Measurements from ENCODE around the gene DDX31.
A peak's percentile ranks its signal among the peaks of the same experiment; 100 is the strongest.
"Not testable (repeated sequence)": the region's sequence is repeated elsewhere in the genome, so short reads cannot be mapped to it uniquely, and the experiment has no call there.

Gene DDX31

GRCh38 chr9:132575005-132575609 lies 94.7 kb downstream of the DDX31 start:
- peak; percentile 12 for DNase-seq

- DNase-seq = no peak
These were observed 96.9 kb downstream of the DDX31 start for GRCh38 chr9:132572921-132573320.

DNA sequence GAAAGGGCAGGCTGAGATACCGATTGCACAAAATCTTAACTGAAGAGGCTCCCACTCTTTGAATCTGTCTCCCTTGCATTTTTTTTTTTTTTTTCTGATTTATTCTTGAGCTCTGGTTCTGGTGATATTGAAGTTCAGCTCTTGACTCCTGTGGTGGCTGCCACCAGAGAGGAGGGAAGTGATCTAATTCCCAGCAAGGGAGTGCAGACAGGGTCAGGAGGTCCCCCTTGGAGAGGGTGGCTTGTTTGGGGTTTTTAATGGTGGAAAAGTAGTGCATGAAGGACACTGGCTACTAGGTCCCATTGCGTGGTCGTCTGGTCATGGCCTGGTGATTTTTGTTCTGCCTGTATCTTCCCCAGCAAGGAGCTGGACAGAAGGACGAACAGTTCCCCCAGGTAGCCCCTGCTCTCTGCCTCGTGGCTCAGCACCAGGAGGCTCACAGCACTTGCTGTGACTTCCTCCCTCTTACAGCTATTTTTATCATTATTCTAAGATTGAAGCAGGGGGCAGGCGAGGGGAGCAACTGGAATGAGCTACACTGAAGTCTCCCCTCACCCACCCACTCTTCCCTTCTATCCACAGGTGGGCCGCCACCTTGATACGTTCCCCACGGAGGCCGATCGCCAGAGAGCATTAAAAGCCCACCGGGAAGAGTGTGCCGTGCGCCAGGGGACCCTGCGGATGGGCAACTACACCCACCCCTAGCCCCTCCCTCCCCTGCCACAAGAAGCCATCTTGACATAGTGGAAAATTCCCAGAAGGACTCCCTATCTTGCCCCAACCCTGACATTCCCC lies 97.8 kb downstream of the DDX31 start:
- DNase-seq = no peak

- not testable (repeated sequence) for DNase-seq
These were observed 101.0 kb downstream of the DDX31 start for GRCh38 chr9:132568787-132569186.

- DNase-seq = no peak
These were observed 105.3 kb downstream of the DDX31 start for GRCh38 chr9:132564526-132564925.

DNA sequence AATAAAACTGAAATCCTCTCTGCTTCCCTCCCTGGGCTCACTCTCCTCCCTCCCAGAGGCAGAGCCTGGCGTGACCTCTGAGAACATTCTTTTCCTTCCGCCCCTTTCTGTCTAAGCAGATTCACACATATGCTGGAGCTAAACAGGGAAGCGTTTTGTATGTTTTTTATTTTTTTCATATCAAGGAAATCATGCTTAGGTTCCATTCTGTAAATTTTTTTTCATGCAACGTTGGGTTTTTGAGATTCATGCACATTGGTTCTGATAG lies 107.5 kb downstream of the DDX31 start:
- no peak for DNase-seq

DNA sequence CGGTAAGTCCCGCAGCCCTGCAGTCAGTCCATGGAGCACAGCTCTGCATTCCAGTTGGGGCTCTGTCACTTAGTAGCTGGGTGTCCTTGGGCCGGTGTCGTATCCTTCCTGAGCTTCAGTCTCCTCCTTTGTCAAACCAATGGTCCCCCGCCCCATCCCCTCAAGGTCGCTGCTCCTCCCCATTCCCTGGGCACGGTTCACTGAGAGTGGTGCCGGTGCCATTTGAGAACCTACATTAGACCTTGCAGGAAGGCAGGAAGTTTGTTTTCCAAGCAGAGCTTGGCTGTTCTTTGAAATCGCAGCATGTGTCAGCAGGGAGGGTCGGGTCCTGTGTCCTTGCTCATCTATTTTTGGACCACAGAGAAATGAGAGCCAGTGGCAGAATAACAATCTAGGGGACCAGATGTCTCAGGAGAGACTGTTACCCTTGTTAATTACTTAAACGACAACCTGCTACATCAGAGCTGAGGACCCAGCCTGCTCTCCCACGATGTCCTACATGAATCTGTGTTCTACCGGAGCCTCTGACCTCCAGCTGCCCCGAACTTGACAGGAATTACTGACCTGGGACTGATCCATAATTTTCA lies 109.1 kb downstream of the DDX31 start:
- no peak for DNase-seq

DNA sequence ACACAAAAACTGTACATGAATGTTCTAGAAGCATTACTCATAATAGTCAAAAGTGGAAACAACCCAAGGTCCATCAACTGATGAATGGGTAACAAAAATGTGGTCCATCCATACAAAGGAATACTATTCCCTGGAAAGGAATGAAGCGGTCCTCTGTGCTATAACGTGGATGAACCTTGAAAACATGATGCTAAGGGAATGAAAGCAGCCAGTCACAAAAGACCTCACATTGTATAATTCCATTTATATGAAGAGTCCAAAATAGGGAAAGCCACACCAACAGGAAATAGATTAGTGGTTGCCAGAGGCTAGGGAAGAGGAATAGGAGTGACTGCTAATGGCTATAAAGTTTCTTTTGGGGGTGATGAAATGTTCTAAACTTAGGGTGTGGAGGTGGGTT lies 110.1 kb downstream of the DDX31 start:
- DNase-seq = no peak

- DNase-seq = no peak
These were observed 112.6 kb downstream of the DDX31 start for GRCh38 chr9:132557159-132557558.

- no peak for DNase-seq
These were observed 113.1 kb downstream of the DDX31 start for GRCh38 chr9:132556714-132557113.

DNA sequence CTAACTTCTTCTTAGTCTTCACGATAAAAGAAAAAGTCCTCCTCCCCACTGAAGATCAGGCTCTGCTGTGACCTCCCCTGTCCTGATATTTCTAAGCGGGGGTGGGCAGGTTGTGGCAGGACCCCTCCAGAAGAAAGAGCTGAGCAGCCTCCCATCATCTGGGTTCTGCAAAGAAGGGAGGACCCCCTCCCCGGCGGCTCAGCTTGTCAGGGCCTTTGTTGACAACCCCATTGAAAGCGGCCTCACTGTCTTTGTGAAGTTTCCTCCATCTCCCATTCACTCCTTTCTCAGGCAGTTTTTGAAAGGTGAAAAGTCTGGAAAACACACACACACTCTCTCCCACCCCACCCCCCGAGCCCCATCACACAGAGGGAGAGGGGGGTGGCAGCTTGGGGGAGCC lies 113.5 kb downstream of the DDX31 start:
- DNase-seq = no peak

- DNase-seq = no peak
These were observed 114.3 kb downstream of the DDX31 start for GRCh38 chr9:132555528-132555927.

DNA sequence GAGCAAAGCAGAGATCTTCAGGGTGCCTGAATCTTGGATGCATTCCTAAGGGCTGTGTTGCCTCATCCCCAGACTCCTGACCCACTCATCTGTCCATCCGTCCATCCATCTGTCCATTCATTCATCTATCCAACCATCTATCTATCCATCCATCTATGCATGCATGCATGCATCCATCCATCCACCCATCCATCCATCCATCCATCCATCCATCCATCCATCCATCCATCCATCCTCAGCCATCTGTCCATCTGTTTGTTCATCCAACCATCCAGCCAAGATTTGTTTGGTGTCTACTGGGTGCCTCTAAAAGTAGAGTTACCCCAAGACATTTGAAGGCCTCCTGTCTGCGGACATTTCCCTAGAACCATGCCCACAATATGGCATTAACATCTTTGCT lies 115.0 kb downstream of the DDX31 start:
- DNase-seq = no peak

- no peak for DNase-seq
These were observed 117.7 kb downstream of the DDX31 start for GRCh38 chr9:132552041-132552440.

- no peak for DNase-seq
These were observed 118.2 kb downstream of the DDX31 start for GRCh38 chr9:132551556-132551955.

DNA sequence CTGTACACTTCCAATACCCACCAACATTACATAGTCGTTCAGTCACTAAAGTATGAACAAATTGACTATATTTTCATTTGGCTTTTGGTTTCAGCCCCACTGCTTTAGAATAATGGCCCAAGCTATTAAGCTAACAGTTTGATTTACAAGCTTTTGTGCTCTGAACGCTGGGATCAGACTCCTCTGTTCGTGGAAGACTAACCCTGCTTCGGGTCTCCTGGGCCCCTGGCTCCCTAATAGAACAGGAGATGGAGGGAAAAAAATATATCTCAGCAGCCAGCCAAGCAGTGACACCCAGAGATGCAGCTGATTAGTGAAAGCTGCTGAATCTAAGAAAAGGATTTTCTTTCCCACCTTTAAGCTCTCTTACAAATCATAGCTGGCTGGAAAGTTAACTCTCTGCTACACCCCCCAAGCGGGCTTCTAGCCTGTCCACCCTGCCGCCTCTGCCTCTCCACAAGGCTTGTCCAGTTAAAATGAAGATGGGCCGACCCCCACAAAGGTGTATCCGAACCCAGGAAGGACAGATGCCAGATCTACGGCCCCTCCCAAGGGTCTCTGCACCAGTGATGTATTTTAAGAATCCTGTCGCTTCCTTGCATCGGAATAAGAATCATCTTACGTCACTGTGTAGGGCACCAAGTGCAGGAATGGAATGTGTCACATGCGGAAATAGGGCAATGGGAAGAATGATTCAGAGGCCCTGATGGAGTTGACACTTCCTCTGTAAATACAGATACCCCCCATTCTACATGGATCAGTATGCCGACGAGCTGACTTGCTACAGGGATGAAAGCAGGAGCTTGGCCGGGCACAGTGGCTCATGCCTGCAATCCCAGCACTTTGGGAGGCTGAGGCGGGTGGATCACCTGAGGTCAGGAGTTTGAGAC lies 120.8 kb downstream of the DDX31 start:
- DNase-seq = no peak

- no peak for DNase-seq
These were observed 121.6 kb downstream of the DDX31 start for GRCh38 chr9:132547976-132548730.

- DNase-seq = no peak
These were observed 122.3 kb downstream of the DDX31 start for GRCh38 chr9:132547436-132547835.

- DNase-seq = no peak
These were observed 122.7 kb downstream of the DDX31 start for GRCh38 chr9:132547052-132547431.

DNA sequence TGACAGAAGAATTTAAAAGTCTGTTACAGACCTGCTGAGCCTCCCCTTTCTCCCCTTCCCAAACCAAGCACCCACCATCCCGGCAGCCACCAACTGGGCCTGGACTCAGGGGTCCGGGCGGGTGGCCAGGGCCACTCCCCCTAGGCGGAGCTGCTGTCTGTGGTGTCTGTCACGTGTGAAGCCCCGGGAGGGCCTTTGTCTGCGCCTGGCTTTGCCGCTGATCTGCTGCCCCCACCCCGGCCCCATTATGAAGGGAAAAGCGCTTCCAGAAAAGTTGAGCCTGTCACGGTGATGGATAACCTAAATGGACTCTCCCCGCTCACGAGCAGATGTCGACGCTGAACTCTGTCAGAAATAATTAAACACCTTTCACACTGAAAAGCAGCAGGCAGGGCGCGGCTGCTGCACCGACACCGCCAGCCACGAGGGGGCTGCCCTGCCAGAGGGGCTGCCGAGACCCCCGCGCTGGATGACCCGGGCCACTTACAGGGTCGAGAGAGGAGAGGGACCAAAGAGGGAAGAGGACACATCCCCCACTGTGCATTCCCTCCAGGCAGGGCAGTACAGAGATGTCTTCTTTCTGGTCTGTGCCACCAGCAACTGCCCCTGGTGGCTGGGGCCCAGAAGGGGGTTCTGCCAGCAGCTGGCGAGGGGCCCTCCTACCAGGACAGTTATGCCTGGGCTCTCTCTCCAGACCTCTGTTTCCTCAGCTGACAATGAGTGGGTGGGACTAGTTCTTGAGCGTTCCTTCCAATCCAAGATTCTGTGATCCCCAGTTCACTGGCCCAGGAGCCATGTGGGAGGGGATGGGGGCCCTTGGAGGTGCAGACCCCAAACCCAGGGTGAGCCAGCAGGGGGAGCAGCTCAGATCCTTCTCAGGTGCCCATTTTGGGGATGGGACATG lies 123.4 kb downstream of the DDX31 start:
- no peak for DNase-seq

DNA sequence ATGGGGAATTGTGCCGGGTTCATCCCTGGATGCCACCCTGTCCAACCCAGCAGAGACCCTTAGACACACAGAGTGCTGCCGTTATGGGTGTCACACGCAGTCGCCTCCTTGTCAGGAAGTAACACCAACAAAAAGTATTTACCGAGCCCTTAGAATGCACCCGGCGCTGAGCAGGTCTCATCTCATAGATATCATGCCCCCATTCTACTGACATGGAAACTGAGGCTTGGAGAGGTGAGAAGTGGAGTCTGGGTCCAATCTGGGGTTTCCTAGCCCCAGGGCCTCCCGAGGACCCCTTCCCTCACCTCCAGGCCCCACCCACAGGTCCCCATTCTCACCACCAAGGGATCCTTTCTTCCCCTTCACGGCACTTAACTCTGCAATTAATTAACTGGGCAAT lies 124.2 kb downstream of the DDX31 start:
- no peak for DNase-seq

DNA sequence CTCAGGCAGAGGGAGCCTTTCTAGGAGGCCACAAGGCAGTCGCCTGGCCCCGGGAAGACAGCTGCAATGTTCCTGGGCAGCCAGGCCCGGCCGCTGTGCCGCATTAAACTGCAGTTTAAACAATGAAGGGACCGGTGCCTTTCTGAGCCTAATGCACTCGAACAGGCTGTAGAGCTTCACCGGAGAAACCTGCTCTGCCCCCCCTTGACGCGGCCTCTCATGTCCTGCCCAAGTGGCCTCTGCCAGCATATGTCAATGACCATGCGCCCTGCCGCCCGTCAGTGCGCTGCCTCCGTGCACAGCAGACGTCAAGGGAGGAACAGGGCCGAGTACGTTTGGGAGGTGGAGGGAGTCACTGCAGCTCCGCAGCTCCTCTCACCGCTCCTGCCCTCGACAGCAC lies 125.8 kb downstream of the DDX31 start:
- no peak for DNase-seq
